Activated naive CD4-positive, alpha-beta T cell treated with Interleukin-2 at 50 U/mL for 16 hours (primary cell): ENCODE results near the gene GINS1.

Source experiments
- DNase-seq: peaks from one replicate; pipeline ENCODE4 v3.0.0-alpha.2; 2020

GINS1 gene

GRCh38 chr20:25478889-25479568 lies 71.6 kb downstream of the GINS1 start:
- DNase-seq, result no peak

GRCh38 chr20:25479638-25480037 lies 72.2 kb downstream of the GINS1 start:
- no peak for DNase-seq

- no peak for DNase-seq
Measured at GRCh38 chr20:25480156-25480555, 72.7 kb downstream of the GINS1 start.

- no peak for DNase-seq
Measured at GRCh38 chr20:25480797-25481196, 73.3 kb downstream of the GINS1 start.

GRCh38 chr20:25481235-25481917 lies 73.9 kb downstream of the GINS1 start:
- no peak for DNase-seq

GRCh38 chr20:25481918-25482253 lies 74.4 kb downstream of the GINS1 start:
- DNase-seq, result no peak

GRCh38 chr20:25483431-25484132 lies 76.1 kb downstream of the GINS1 start:
- no peak for DNase-seq

- no peak for DNase-seq
Measured at GRCh38 chr20:25484224-25484846, 76.9 kb downstream of the GINS1 start.

- no peak for DNase-seq
Measured at GRCh38 chr20:25484911-25485511, 77.5 kb downstream of the GINS1 start.

- DNase-seq, result no peak
Measured at GRCh38 chr20:25485872-25486271, 78.4 kb downstream of the GINS1 start.

- DNase-seq, result no peak
Measured at GRCh38 chr20:25486377-25486776, 78.9 kb downstream of the GINS1 start.

GRCh38 chr20:25487306-25487705 lies 79.8 kb downstream of the GINS1 start:
- no peak for DNase-seq

- no peak for DNase-seq
Measured at GRCh38 chr20:25487975-25488374, 80.5 kb downstream of the GINS1 start.

GRCh38 chr20:25489221-25489871 lies 81.9 kb downstream of the GINS1 start:
- no peak for DNase-seq

- no peak for DNase-seq
Measured at GRCh38 chr20:25490656-25491445, 83.4 kb downstream of the GINS1 start.

GRCh38 chr20:25491446-25492038 lies 84.1 kb downstream of the GINS1 start:
- DNase-seq, result no peak

- DNase-seq, result no peak
Measured at GRCh38 chr20:25493137-25493536, 85.7 kb downstream of the GINS1 start.

- DNase-seq, result no peak
Measured at GRCh38 chr20:25493748-25494505, 86.5 kb downstream of the GINS1 start.

- DNase-seq, result no peak
Measured at GRCh38 chr20:25494506-25495188, 87.2 kb downstream of the GINS1 start.

GRCh38 chr20:25495189-25495824 lies 87.8 kb downstream of the GINS1 start:
- no peak for DNase-seq
